Raji (cell line): ENCODE measurements around the gene NHP2.
A peak's percentile ranks its signal among the peaks of the same experiment; 100 is the strongest.

ENCODE experiments used
- POLR2A ChIP-seq: IDR thresholded peaks from 2 replicates; pipeline ENCODE4 v1.6.1; 2011; ENCODE audit warnings: low read depth, low read length, control low read depth; ENCODE audit not compliant: insufficient read depth

The NHP2 gene

DNA sequence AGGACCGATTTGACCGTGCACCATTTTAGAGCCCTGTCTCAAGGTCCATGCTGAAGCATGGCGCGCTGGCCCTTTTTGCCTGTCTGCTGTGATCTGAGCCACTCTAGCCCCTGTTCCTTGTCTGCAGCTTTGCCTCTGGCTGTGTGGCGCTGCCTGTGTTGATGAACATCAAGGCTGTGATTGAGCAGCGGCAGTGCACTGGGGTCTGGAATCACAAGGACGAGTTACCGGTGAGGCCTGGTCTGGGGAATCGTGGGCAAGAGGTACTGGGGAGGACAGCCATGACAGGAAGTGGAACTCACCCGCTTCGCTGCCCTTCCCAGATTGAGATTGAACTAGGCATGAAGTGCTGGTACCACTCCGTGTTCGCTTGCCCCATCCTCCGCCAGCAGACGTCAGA, 6.3 kb downstream of the NHP2 start:
- no peak for TF ChIP-seq POLR2A

- TF ChIP-seq POLR2A: 0 out of 2 replicates have a peak, but pooled peaks have one; percentile 31
These were observed 7.5 kb downstream of the NHP2 start for GRCh38 chr5:178145965-178146820.

GRCh38 chr5:178143901-178144300, 9.8 kb downstream of the NHP2 start:
- no peak for TF ChIP-seq POLR2A

DNA sequence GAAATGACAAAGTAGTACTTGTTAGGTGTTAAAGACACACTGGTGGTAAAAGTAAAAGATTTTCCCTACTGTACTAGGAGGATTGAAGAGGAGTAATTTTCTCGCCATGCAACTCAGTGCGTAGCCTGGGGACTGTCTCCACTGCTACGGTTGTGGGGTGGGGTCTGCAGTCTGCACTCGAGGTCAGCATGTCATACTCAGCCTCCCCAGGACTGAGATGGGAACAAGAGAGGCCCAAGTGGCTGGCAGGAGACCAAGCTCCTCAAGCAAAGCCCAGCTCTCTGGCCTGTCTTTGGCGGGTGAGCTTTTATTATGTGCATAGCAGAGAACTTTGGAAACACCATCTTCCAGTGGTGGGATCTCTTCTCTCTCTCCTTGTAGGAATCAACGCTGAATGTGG, 10.4 kb downstream of the NHP2 start:
- TF ChIP-seq POLR2A: no peak

- no peak for TF ChIP-seq POLR2A
These were observed 11.0 kb downstream of the NHP2 start for GRCh38 chr5:178142642-178143041.

DNA sequence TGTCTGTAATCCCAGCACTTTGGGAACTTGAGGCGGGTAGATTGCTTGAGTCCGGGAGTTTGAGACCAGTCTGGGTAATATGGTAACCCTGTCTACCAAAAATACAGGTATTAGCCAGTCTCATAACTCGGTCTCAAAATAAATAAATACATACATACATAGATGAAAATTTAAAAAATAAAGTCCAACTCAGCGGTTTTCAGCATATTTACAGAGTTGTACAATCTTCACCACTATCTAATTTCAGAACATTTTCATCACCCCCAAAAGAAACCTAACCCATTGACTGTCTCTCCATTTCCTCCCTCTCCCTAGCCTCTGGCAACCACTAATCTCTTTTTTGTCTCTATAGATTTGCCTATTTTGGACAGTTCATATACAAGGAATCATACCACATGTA, 12.1 kb downstream of the NHP2 start:
- TF ChIP-seq POLR2A: no peak

DNA sequence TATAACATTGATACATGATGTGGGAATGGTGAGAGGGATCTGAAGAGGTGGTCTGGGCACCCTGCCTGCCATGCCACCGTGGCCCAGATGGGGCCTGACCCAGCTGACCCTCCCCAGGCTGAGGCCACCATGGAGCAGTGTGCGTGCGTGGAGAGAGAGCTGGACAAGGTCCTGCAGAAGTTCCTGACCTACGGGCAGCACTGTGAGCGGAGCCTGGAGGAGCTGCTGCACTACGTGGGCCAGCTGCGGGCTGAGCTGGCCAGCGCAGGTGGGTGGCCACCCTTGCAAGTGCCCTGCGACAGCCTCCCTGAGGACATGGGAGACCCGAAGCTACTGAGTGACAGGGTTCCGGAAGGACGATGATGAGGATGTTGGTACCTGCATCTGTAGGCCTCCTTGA, 15.7 kb downstream of the NHP2 start:
- TF ChIP-seq POLR2A: no peak

DNA sequence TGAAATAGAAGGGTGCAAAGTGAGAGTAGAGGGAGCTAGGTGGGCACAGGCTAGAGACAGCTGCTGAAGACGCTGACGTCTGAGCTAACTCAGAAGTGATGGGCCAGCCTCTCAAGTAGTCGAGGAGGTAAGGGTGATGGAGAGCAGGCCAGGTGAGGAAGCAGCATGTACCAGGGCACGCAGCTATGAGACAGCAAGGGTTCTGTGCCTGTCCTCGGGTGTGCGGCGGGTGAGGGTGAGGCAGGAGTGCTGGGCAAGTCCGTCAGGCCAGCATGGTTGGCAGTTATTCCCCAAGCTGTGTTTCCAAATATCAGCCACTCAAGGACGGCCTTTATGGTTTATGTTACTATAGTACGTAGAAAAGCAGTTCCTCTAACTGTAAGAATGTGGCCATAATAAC, 16.7 kb downstream of the NHP2 start:
- TF ChIP-seq POLR2A: no peak

- TF ChIP-seq POLR2A: no peak
These were observed 22.2 kb downstream of the NHP2 start for GRCh38 chr5:178131446-178131996.

- TF ChIP-seq POLR2A: peak; percentile 59
These were observed 22.9 kb downstream of the NHP2 start, which contains the start of gene RMND5B for GRCh38 chr5:178130576-178131445. TSS of gene RMND5B (plus strand) at chr5:178131014. CDS start at chr5:178138120, 7,106 bp downstream.

DNA sequence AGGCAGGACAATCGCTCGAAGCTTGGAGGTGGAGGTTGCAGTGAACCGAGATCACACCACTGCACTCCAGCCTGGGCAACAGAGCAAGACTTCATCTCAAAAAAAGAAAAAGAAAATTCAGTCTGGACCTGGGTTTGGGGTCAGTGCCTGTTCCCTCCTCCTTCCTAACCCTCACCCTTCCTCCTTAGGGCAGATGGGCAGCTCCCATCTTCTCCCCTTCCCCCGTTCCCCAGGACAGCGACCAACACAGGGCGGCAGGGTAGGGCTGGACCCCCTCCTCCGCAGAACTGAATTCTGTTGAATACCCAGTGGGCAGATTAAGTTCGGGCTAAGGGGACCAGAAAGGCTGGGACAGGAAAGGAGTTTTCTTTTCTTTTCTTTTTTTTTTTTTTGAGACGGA, 24.4 kb downstream of the NHP2 start:
- no peak for TF ChIP-seq POLR2A

DNA sequence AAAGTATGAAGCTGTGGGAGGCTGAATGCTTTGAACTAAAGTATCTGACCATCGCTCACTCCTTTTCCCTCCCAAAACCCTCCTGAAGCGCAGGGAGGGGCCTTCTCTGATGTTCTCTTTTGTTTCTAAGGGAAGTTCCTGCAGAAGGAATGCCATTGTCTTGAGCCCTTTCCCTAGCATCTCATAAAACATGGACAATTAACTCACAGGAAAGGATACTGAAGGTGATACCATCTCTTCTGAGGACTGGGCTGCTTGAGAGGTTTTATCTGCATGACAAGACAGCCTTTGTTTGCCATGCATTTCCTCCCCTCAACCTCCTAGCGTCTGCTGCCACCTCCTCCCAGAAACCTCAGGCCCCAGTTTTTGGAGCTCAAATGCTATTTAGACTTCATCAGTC, 27.1 kb downstream of the NHP2 start:
- TF ChIP-seq POLR2A: no peak

DNA sequence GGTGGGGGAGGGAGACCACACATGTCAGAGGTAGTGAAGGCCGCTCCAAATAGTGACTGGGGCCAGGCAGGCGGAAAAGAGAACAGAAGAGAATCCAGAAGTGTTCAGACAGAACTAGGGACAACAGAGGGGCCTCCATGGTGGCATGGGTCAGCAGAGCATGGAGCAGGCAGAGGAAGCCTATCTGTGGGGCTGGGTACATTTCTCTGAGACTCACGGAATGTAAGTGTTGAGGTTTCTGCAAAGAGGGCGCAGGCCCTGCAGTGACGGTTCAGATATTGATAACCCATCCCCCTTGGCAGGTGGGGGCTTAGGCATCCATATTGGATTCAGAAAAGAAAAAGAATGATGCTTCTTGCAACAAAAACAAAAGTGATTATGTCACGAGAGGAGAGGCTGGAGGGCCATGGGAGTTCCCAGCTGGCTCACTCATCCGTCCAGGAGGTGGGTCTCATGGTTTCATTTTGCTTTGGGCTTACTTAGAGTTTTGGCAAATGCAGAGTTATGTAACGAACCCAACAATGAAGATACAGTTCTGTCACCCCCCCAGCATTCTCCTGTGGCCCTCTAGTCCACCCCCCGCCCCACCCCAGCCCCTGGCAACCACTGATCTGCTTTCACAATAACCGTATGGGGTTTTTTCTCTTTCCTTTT, 28.3 kb downstream of the NHP2 start:
- TF ChIP-seq POLR2A: no peak

- TF ChIP-seq POLR2A: no peak
These were observed 29.4 kb downstream of the NHP2 start for GRCh38 chr5:178123966-178124925.
